Stimulated activated CD4-positive, alpha-beta T cell treated with anti-CD3 and anti-CD28 coated beads, Interleukin-4, amount 100 ng/mL, for 48 hours (primary cell): Measurements from ENCODE around the gene NOS1.

Source experiments
- DNase-seq, 2 donors: peaks; one replicate each; pipeline ENCODE4 v3.0.0-alpha.2; 2020; ENCODE audit warnings: low read depth in 2 of 2

The NOS1 gene

GRCh38 chr12:117330441-117331113 lies 30.8 kb downstream of the NOS1 start:
- no peak for DNase-seq

- no peak for DNase-seq
Observed at GRCh38 chr12:117329756-117330155, 31.7 kb downstream of the NOS1 start.

GRCh38 chr12:117328556-117329100 lies 32.8 kb downstream of the NOS1 start:
- DNase-seq: no peak

- DNase-seq: no peak
Observed at GRCh38 chr12:117322428-117322827, 39.0 kb downstream of the NOS1 start.

- no peak for DNase-seq
Observed at GRCh38 chr12:117321572-117321971, 39.9 kb downstream of the NOS1 start.

GRCh38 chr12:117318591-117318990 lies 42.8 kb downstream of the NOS1 start:
- DNase-seq: no peak

- no peak for DNase-seq
Observed at GRCh38 chr12:117316336-117316735, 45.1 kb downstream of the NOS1 start.

GRCh38 chr12:117313926-117314325 lies 47.5 kb downstream of the NOS1 start:
- no peak for DNase-seq

GRCh38 chr12:117312770-117313169 lies 48.7 kb downstream of the NOS1 start:
- DNase-seq: no peak

GRCh38 chr12:117309276-117309925 lies 52.0 kb downstream of the NOS1 start:
- DNase-seq: no peak

- DNase-seq: no peak
Observed at GRCh38 chr12:117300174-117300573, 61.3 kb downstream of the NOS1 start.

GRCh38 chr12:117298648-117299225 lies 62.7 kb downstream of the NOS1 start:
- no peak for DNase-seq

GRCh38 chr12:117298191-117298590 lies 63.2 kb downstream of the NOS1 start:
- no peak for DNase-seq

GRCh38 chr12:117294189-117294603 lies 67.2 kb downstream of the NOS1 start:
- no peak for DNase-seq

GRCh38 chr12:117293510-117293909 lies 67.9 kb downstream of the NOS1 start:
- DNase-seq: no peak

GRCh38 chr12:117292688-117293087 lies 68.7 kb downstream of the NOS1 start:
- DNase-seq: no peak

- DNase-seq: no peak
Observed at GRCh38 chr12:117284140-117284539, 77.3 kb downstream of the NOS1 start.

- DNase-seq: no peak
Observed at GRCh38 chr12:117282490-117282889, 78.9 kb downstream of the NOS1 start.

GRCh38 chr12:117280019-117280680 lies 81.3 kb downstream of the NOS1 start:
- DNase-seq: no peak

- no peak for DNase-seq
Observed at GRCh38 chr12:117279606-117280005, 81.8 kb downstream of the NOS1 start.

GRCh38 chr12:117277875-117278274 lies 83.6 kb downstream of the NOS1 start:
- no peak for DNase-seq

GRCh38 chr12:117273091-117273490 lies 88.3 kb downstream of the NOS1 start:
- no peak for DNase-seq
